NCI-H2107 treated with DMSO at 0.1 percent for 48 hours (cell line): ENCODE data around the gene KDM1A.
"Not testable (repeated sequence)": the region's sequence is repeated elsewhere in the genome, so short reads cannot be mapped to it uniquely, and the experiment has no call there.

Experiments
- DNase-seq: peaks from one replicate; lab custom pipeline; 2025; ENCODE audit not compliant: unreplicated experiment; lab: John Stamatoyannopoulos, UW

The KDM1A gene

GRCh38 chr1:23010025-23010424 is 9.2 kb upstream of the KDM1A start:
- not testable (repeated sequence) for DNase-seq

GRCh38 chr1:23013657-23014056 is 5.6 kb upstream of the KDM1A start:
- peak; percentile 88 for DNase-seq

- DNase-seq = no peak
These were observed 591 bp upstream of the KDM1A start for GRCh38 chr1:23018661-23019093.

GRCh38 chr1:23019863-23020625 is 776 bp downstream of the KDM1A start:
- peak; percentile 48 for DNase-seq

GRCh38 chr1:23020706-23021405 is 1.6 kb downstream of the KDM1A start:
- no peak for DNase-seq

- no peak for DNase-seq
These were observed 2.6 kb downstream of the KDM1A start for GRCh38 chr1:23021834-23022233.

- DNase-seq = no peak
These were observed 4.0 kb downstream of the KDM1A start for GRCh38 chr1:23023174-23023845.

- no peak for DNase-seq
These were observed 7.3 kb downstream of the KDM1A start for GRCh38 chr1:23026568-23026967.

- DNase-seq = no peak
These were observed 8.2 kb downstream of the KDM1A start for GRCh38 chr1:23027352-23027907.

GRCh38 chr1:23029337-23029736 is 10.1 kb downstream of the KDM1A start:
- no peak for DNase-seq

GRCh38 chr1:23035823-23036452 is 16.7 kb downstream of the KDM1A start:
- peak; percentile 74 for DNase-seq

- DNase-seq = no peak
These were observed 17.9 kb downstream of the KDM1A start for GRCh38 chr1:23037081-23037740.

- no peak for DNase-seq
These were observed 20.1 kb downstream of the KDM1A start for GRCh38 chr1:23039308-23039826.

- no peak for DNase-seq
These were observed 21.2 kb downstream of the KDM1A start for GRCh38 chr1:23040509-23040908.

- DNase-seq = no peak
These were observed 24.8 kb downstream of the KDM1A start for GRCh38 chr1:23044035-23044434.

- DNase-seq = no peak
These were observed 30.9 kb downstream of the KDM1A start for GRCh38 chr1:23050201-23050600.

GRCh38 chr1:23051290-23051909 is 32.1 kb downstream of the KDM1A start:
- DNase-seq = no peak

- no peak for DNase-seq
These were observed 38.0 kb downstream of the KDM1A start for GRCh38 chr1:23057301-23057700.

- DNase-seq = no peak
These were observed 43.0 kb downstream of the KDM1A start for GRCh38 chr1:23062271-23062670.

GRCh38 chr1:23065385-23065784 is 46.1 kb downstream of the KDM1A start:
- no peak for DNase-seq
